SK-N-SH (cell line): ENCODE measurements around the gene PLCXD1.

Source experiments
- CHD2 ChIP-seq: fragments of 150-350 bp; IDR thresholded peaks from 2 replicates; pipeline ENCODE4 v1.6.1; 2018; ENCODE audit warnings: low read length; ENCODE audit not compliant: partially characterized antibody
- CTCF ChIP-seq: fragments of 200-600 bp; sonication (generic); IDR thresholded peaks from 2 replicates; pipeline ENCODE4 v1.6.1; 2017; ENCODE audit warnings: antibody characterized with exemption, mild to moderate bottlenecking, moderate library complexity
- FOSL2 ChIP-seq: IDR thresholded peaks from 2 replicates; pipeline ENCODE4 v1.4.0; 2012; ENCODE audit warnings: low read depth, mild to moderate bottlenecking, moderate library complexity, borderline replicate concordance
- FOXJ3 ChIP-seq: sonication (generic); formaldehyde crosslinking; IDR thresholded peaks from 2 replicates; pipeline ENCODE4 v1.5.1; 2020; ENCODE audit warnings: mild to moderate bottlenecking, missing genetic modification reagents
- JUND ChIP-seq: IDR thresholded peaks from 2 replicates; pipeline ENCODE4 v1.4.0; 2012
- NFIC ChIP-seq: IDR thresholded peaks from 2 replicates; pipeline ENCODE4 v1.4.0; 2012; ENCODE audit warnings: borderline replicate concordance
- NRF1 ChIP-seq: IDR thresholded peaks from 2 replicates; pipeline ENCODE4 v1.6.1; 2012; ENCODE audit warnings: low read depth, mild to moderate bottlenecking, low read length
- POLR2AphosphoS5 ChIP-seq: IDR thresholded peaks from 2 replicates; pipeline ENCODE4 v1.6.1; 2012; ENCODE audit warnings: low read depth, low read length
- RAD21 ChIP-seq: IDR thresholded peaks from 2 replicates; pipeline ENCODE4 v1.6.1; 2012; ENCODE audit warnings: mild to moderate bottlenecking, low read length
- RCOR1 ChIP-seq: fragments of 150-350 bp; IDR thresholded peaks from 2 replicates; pipeline ENCODE4 v1.6.1; 2017; ENCODE audit warnings: antibody characterized with exemption, low read length
- TAF1 ChIP-seq: IDR thresholded peaks from 2 replicates; pipeline ENCODE4 v1.6.1; 2012; ENCODE audit warnings: low read depth, mild to moderate bottlenecking, low read length, moderate library complexity, borderline replicate concordance
- TEAD4 ChIP-seq: IDR thresholded peaks from 2 replicates; pipeline ENCODE4 v1.4.0; 2012; ENCODE audit warnings: mild to moderate bottlenecking, borderline replicate concordance; ENCODE audit not compliant: insufficient read depth
- USF2 ChIP-seq: fragments of 150-350 bp; IDR thresholded peaks from 2 replicates; pipeline ENCODE4 v1.6.1; 2017; ENCODE audit warnings: antibody characterized with exemption, low read length, low read depth, borderline replicate concordance
- ZBTB33 ChIP-seq: IDR thresholded peaks from 2 replicates; pipeline ENCODE4 v1.4.0; 2012; ENCODE audit warnings: low read depth, borderline replicate concordance

GRCh38 chrX:255923-256331 lies 25.3 kb upstream of the PLCXD1 start:
- TF ChIP-seq NFIC (no peak), POLR2AphosphoS5 (no peak), JUND (no peak), FOSL2 (no peak), RCOR1 (no peak), CTCF (no peak), TEAD4 (no peak), CHD2 (no peak), TAF1 (no peak), RAD21 (no peak), USF2 (no peak), ZBTB33 (no peak), FOXJ3 (CRISPR knock-in tag) (no peak), NRF1 (no peak)
